GM10248 (cell line): ENCODE data around the gene MPV17.
"Not testable (repeated sequence)": the region's sequence is repeated elsewhere in the genome, so short reads cannot be mapped to it uniquely, and the experiment has no call there.

Experiments
- CTCF ChIA-PET: fragments of 300-600 bp; sonication (Branson Sonifier 250); formaldehyde crosslinking; extraction: SDS; loops from one replicate; lab custom pipeline; 2021; ENCODE audit warnings: antibody characterized with exemption; lab: Yijun Ruan, JAX
- POLR2A ChIA-PET: fragments of 350-650 bp; sonication (Branson Sonifier 250); formaldehyde crosslinking; extraction: SDS; loops from one replicate; lab custom pipeline; 2020; ENCODE audit warnings: antibody characterized with exemption; lab: Yijun Ruan, JAX
- DNase-seq: peaks from one replicate; pipeline ENCODE4 v3.0.0; 2012; ENCODE audit errors: extremely low spot score
- CTCF ChIP-seq: IDR thresholded peaks from 2 replicates; pipeline ENCODE4 v1.5.1; 2012; ENCODE audit warnings: mild to moderate bottlenecking, low read depth; ENCODE audit errors: extremely low read depth, missing control alignments, control extremely low read depth

The MPV17 gene

GRCh38 chr2:27303093-27304025 lies 19.5 kb downstream of the MPV17 start:
- POLR2A ChIA-PET = no interaction called here
- CTCF ChIA-PET = interaction anchor here (0.6 to 10.7 kb wide), 58 partner anchors 9 to 454 kb away, joined by 3 to 138 read pairs (median 4); partner anchors contain the start of genes EIF2B4, KHK, MPV17 and PREB
- peak; percentile 70 for DNase-seq
- TF ChIP-seq CTCF = peak; percentile 77

- DNase-seq, POLR2A ChIA-PET: not testable (repeated sequence)
- CTCF ChIA-PET = interaction anchor here (0.8 to 10.7 kb wide), 13 partner anchors 10 to 383 kb away, joined by 3 to 138 read pairs (median 7); partner anchors contain the start of genes EIF2B4, MPV17, SNX17 and TRIM54
These were observed 22.3 kb downstream of the MPV17 start for GRCh38 chr2:27300606-27301005.

- ChIA-PET CTCF (interaction anchor here (1.2 to 10.7 kb wide), 3 partner anchors 9 to 36 kb away, joined by 3 to 138 read pairs (median 3); partner anchors contain the start of gene TRIM54), POLR2A (no interaction called here)
- no peak for TF ChIP-seq CTCF
- DNase-seq = no peak
These were observed 24.4 kb downstream of the MPV17 start for GRCh38 chr2:27298391-27299080.

GRCh38 chr2:27297195-27297594 lies 25.7 kb downstream of the MPV17 start:
- ChIA-PET CTCF (interaction anchor here (1.0 to 10.7 kb wide), 5 partner anchors 15 to 1324 kb away, joined by 3 to 138 read pairs (median 3); partner anchors contain the start of gene TRIM54), POLR2A (no interaction called here)
- no peak for DNase-seq
- TF ChIP-seq CTCF = no peak

- no peak for TF ChIP-seq CTCF
- ChIA-PET POLR2A (no interaction called here), CTCF (interaction anchor here (1.3 to 10.7 kb wide), 4 partner anchors 14 to 335 kb away, joined by 3 to 138 read pairs (median 4); partner anchors contain the start of gene TRIM54)
- no peak for DNase-seq
These were observed 26.4 kb downstream of the MPV17 start for GRCh38 chr2:27296481-27296880.

GRCh38 chr2:27294928-27295327 lies 28.0 kb downstream of the MPV17 start:
- ChIA-PET CTCF (interaction anchor here (6.8 to 9.3 kb wide), 2 partner anchors 8 to 14 kb away, joined by 63 to 87 read pairs; partner anchors contain the start of gene TRIM54), POLR2A (no interaction called here)
- DNase-seq = no peak
- no peak for TF ChIP-seq CTCF
